Measurements from ENCODE around the gene WDR64.
"Not testable (repeated sequence)": the region's sequence is repeated elsewhere in the genome, so short reads cannot be mapped to it uniquely, and the experiment has no call there.

Gene WDR64

GRCh38 chr1:241674805-241675384 is 22.8 kb downstream of the WDR64 start:
- DNase-seq (ENCODE audit: low read depth), result no peak
- no peak overlapping the region for H3K4me3 ChIP-seq (ENCODE audit: low read length)
- no peak for TF ChIP-seq CTCF (conservative IDR thresholded peaks at IDR 0.05; ENCODE audit: low read length)

- no peak overlapping the region for H3K4me3 ChIP-seq (ENCODE audit: low read length)
- no peak for DNase-seq (ENCODE audit: low read depth)
- no peak for TF ChIP-seq CTCF (conservative IDR thresholded peaks at IDR 0.05; ENCODE audit: low read length)
Observed at GRCh38 chr1:241675983-241676382, 23.9 kb downstream of the WDR64 start.

GRCh38 chr1:241677201-241677600 is 25.1 kb downstream of the WDR64 start:
- H3K4me3 ChIP-seq (ENCODE audit: low read length), result no peak overlapping the region
- DNase-seq (ENCODE audit: low read depth), result no peak
- no peak for TF ChIP-seq CTCF (conservative IDR thresholded peaks at IDR 0.05; ENCODE audit: low read length)

GRCh38 chr1:241678536-241678935 is 26.5 kb downstream of the WDR64 start:
- no peak for TF ChIP-seq CTCF (conservative IDR thresholded peaks at IDR 0.05; ENCODE audit: low read length)
- DNase-seq (ENCODE audit: low read depth), result no peak
- H3K4me3 ChIP-seq (ENCODE audit: low read length), result no peak overlapping the region

- no peak for DNase-seq (ENCODE audit: low read depth)
- no peak overlapping the region for H3K4me3 ChIP-seq (ENCODE audit: low read length)
- TF ChIP-seq CTCF (conservative IDR thresholded peaks at IDR 0.05; ENCODE audit: low read length), result no peak
Observed at GRCh38 chr1:241679404-241679803, 27.3 kb downstream of the WDR64 start.

GRCh38 chr1:241679961-241680360 is 27.9 kb downstream of the WDR64 start:
- DNase-seq (ENCODE audit: low read depth), result no peak
- no peak for TF ChIP-seq CTCF (conservative IDR thresholded peaks at IDR 0.05; ENCODE audit: low read length)
- no peak overlapping the region for H3K4me3 ChIP-seq (ENCODE audit: low read length)

GRCh38 chr1:241681861-241682448 is 29.9 kb downstream of the WDR64 start:
- not testable (repeated sequence) for H3K4me3 ChIP-seq (ENCODE audit: low read length); DNase-seq (ENCODE audit: low read depth)
